Inflammatory macrophage treated with lipopolysaccharide for 4 hours (primary cell): ENCODE data around the gene ASTN2.

Experiments used
- DNase-seq: peaks from one replicate; pipeline ENCODE4 v3.0.0-alpha.2; 2020

The ASTN2 gene, protein sequence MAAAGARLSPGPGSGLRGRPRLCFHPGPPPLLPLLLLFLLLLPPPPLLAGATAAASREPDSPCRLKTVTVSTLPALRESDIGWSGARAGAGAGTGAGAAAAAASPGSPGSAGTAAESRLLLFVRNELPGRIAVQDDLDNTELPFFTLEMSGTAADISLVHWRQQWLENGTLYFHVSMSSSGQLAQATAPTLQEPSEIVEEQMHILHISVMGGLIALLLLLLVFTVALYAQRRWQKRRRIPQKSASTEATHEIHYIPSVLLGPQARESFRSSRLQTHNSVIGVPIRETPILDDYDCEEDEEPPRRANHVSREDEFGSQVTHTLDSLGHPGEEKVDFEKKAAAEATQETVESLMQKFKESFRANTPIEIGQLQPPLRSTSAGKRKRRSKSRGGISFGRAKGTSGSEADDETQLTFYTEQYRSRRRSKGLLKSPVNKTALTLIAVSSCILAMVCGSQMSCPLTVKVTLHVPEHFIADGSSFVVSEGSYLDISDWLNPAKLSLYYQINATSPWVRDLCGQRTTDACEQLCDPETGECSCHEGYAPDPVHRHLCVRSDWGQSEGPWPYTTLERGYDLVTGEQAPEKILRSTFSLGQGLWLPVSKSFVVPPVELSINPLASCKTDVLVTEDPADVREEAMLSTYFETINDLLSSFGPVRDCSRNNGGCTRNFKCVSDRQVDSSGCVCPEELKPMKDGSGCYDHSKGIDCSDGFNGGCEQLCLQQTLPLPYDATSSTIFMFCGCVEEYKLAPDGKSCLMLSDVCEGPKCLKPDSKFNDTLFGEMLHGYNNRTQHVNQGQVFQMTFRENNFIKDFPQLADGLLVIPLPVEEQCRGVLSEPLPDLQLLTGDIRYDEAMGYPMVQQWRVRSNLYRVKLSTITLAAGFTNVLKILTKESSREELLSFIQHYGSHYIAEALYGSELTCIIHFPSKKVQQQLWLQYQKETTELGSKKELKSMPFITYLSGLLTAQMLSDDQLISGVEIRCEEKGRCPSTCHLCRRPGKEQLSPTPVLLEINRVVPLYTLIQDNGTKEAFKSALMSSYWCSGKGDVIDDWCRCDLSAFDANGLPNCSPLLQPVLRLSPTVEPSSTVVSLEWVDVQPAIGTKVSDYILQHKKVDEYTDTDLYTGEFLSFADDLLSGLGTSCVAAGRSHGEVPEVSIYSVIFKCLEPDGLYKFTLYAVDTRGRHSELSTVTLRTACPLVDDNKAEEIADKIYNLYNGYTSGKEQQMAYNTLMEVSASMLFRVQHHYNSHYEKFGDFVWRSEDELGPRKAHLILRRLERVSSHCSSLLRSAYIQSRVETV (N-terminal part only)

DNA sequence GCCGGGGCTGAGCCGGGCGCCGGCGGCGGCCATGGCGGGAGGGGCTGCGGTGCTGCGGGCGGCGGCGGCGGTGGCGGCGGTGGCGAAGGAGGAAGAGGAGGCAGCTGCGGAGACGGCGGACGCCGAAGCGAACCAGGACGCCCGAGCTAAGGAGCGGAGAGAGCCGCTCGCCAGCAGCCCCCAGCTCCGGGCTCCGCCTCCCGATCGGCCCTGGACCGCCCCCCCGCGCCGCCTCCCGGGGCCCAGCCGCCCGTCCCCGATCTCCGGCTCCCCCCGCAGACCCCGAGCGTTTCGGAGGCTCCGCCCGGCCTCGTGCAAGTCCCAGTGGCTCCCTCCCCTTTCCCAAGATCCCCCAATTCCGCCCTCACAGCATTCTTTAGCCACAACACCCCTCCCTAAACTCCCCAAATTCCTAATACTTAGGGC, at the start of gene ASTN2:
ASTN2 (minus strand) TSS at position 152 of the 426 bp plus-strand sequence; CDS start at position 33, 119 bp downstream.
- no peak for DNase-seq

DNA sequence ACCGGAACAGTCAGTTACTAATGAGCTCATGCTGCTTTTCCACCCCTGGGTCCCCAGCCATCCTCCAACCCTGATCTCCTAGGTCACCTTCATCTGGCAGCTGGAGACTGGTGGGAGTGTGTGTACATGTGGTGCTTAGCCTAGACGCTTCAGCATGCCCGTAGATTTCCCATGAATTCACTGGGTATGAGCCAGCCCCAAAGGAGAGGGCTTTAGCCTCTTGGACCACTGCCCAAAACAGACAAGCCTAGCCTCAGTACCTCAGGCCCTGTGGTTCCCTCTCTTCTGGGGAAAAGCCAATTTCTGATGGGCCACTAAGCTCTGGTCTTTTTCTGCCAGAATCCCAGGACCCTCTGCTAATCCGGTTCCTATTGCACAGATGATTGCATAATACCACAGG, 48.0 kb upstream of the ASTN2 start:
- no peak for DNase-seq

GRCh38 chr9:117461386-117461785, 46.5 kb upstream of the ASTN2 start:
- no peak for DNase-seq

- DNase-seq, result no peak
Measured at GRCh38 chr9:117460743-117461142, 45.9 kb upstream of the ASTN2 start.

DNA sequence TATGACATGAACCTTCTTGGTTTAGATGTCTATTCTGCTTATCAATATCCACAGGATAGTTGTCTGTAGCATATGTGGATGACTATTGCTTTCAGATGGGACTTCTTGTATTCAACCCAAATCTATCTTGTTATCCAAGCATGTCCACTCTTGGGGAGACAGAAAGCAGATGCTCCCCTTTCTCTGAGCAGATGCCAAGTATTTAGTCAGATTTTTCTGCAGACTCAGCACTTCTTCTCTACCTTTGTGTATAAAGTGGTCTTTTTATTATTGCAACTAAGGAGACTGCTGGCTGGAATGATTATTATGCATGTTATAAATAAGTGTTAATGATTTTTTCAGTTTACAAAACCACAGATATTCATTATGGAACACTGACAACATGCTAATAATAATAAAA, 45.1 kb upstream of the ASTN2 start:
- DNase-seq, result no peak

DNA sequence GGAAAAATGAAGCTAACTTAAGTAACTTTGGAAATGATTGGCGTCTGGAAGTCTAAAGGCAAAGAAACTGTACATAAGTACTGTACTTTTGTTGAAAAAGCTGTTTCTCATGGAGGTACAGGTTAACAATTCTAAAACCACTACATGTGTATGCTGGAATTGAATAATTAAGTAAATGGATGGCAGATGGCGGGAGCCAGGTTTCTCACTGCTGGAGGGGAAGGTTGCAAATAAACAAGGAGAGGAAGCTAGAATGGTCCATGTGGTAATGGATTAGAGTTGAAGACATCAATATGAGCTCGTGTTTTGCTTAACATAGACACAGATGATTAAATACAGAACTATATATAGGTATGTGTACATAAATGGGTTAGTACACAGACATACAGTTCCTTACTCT, 43.2 kb upstream of the ASTN2 start:
- no peak for DNase-seq

DNA sequence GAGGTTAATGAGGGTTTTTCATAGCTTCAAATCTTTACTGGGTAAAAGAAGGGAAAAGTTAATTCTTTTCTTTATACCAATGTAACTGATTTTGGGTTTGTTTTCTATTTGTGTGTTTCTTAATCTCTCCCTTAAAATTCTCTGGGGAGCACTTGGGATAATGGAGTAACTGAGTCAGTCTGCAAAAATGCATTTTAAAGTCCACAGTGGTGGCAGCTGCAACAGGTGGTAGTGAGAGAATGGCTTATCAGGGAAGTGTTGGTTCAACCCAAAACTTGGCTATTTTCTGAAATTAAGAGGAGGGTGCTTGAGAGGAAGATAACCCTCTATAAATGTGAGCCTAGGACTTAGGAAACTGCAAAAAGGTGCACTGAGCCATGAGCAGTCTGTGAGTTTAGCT, 39.9 kb upstream of the ASTN2 start:
- DNase-seq, result no peak

- DNase-seq, result no peak
Measured at GRCh38 chr9:117453737-117454136, 38.9 kb upstream of the ASTN2 start.

GRCh38 chr9:117451311-117451710, 36.5 kb upstream of the ASTN2 start:
- DNase-seq, result no peak

DNA sequence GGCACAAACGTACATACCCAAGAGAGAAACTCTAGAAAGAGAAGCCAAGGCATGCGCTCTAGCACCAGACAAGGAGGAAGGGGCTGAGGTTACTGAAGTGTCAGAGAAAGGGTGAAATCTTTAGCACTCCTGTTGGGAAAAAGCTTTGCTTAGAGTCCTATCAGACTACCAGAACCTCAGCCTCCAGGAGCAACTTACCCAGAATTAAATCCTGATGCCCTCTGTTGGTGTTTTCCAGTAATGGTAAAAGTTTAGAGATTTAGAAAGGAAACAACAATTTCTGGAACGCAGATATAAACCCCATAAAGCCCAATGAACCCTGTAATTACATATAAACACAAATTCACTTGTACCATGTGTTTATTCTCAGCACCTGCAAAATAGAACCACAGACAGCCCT, 33.2 kb upstream of the ASTN2 start:
- DNase-seq, result no peak

DNA sequence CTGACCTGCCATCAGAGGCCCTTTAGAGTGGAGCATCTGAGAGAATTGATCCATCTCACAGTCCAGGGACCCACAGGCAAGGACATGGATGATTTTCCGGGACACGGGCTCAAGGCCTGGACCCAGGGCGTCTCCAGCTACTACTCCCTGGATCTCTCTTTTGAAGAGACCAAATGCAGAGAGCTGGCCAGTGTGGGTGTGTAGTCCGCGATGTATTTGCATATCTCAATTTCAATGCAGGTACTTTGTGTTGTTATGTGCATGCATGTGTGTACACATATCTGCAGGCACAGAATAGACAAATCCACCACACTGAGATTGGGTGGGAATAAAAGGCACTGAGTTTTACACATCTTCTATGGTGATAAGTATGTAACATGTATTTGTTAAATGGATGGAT, 30.8 kb upstream of the ASTN2 start:
- DNase-seq, result no peak

DNA sequence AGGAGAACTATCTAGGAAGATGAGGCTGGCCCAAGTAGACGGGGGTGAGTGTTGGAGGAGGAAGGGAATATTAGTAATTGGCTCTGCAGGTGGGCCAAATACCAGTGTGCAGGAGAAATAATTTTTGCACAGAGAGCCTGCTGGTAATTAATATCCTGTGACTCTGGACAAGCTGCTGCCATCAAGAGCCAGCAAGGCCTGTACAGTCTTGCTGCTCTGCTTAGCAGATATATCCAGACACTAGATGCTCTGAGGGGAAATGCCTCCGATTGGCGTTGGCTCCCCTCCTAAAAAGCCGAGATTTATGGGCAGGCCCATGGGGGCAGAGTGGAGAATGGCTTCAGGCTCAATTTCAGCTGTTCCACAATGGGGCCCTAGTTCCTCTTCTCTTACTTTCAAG, 29.6 kb upstream of the ASTN2 start:
- DNase-seq, result no peak

GRCh38 chr9:117437283-117437682, 22.4 kb upstream of the ASTN2 start:
- DNase-seq, result no peak

DNA sequence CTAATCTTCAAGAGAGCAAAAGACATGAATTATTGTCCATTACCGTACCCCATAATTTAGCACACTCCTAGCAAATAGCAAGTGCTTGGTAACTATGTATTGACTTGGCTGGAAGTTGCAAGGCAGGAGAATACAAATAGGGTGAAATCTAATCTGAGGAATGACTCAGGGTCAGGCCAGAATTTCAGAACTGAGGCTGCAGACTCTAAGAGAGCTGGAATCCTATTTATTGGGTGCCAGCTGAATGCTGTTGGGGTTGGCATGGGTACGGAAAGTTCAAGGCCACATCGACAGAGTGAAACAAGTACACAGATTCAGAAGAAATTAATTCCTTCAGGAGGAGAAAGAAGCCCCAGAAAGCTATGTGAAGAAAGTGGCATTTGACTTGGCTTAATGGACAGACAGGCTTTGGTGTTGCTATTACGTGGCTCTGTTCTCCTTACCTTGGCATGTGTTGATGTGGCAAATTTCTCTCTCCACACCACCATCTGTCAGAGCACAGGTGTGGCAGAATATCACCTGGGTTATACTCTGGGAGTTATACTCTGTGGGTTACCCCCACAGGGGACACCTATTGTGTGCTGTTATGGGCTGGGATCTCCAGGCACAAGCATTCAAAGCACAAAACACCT, 20.9 kb upstream of the ASTN2 start:
- no peak for DNase-seq

DNA sequence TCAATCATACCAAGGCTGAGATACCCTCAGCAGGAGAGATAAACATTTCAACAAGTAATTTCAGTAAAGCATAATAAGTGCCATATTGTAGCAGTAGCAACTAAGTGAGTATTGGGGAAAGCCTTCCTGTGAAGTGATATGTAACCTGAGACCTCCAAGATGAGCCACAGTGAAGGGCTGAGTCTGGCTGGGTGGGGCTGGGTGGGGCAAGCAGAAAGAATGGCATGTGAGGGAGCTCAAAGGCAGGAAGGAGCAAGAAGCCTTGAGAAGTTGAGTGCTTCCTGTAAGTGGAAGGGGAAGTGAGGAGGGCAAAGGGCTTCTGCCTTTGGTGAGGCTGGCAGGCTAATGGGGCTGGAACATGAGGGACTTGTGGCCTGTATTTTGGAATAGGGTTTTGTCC, 19.7 kb upstream of the ASTN2 start:
- no peak for DNase-seq

GRCh38 chr9:117430813-117431212, 16.0 kb upstream of the ASTN2 start:
- DNase-seq, result no peak

- no peak for DNase-seq
Measured at GRCh38 chr9:117427357-117427913, 12.6 kb upstream of the ASTN2 start.

DNA sequence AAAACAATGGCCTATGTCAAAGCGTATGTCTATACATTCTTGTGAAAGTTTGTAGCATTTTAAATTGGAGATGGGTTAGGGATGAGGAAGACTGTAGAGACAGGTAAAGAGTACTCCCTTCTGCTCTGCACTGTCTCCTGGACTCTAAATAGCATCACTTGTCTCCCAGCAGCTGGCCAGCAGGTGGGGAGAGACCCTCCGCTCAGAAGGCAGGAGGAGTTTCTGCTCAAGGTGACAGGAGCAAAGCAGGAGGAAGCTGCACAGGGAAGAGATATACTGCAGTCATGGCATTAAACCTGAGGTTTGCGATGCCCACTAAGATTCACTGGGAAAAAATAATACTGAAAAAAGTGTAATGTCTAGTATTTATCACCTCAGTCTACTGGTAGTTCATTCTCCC, 10.7 kb upstream of the ASTN2 start:
- no peak for DNase-seq

GRCh38 chr9:117424291-117424690, 9.4 kb upstream of the ASTN2 start:
- no peak for DNase-seq

DNA sequence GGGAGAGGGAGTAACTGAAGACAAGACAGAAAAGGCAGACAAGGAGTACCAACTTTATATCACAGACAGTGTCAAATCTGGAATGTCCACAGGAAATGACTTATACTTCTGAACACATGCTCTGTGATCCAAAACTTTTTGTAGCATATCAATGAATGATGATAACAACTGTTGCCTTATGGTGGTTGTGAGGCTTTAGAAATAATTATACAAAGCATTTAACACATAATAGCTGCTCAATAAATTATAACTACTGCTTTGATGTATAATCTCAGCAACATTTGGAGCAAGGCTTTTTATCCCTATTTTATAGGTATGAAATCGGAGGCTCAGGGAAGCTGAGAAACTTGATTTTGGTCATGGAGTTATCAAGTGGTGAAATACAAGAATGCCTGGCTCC, 3.3 kb upstream of the ASTN2 start:
- DNase-seq, result no peak

DNA sequence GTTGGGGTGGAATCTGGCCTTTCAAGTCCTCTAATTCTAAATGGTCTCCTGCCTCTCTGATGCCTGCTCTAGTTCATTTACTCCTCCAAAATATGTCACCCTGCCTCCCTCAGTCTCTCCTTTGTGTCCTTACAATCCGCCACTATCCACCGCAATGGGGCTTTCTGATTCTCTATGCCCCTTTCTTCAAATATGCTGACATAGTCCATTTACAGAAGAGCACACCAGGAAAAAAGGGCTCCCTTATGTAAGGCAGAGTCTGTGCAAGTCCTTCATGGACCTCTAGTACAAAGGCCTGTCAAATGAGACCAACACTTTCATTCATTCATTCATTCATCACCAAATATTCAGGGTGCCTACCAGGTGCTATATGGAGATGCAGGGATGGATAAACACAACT, 2.0 kb upstream of the ASTN2 start:
- DNase-seq, result no peak

DNA sequence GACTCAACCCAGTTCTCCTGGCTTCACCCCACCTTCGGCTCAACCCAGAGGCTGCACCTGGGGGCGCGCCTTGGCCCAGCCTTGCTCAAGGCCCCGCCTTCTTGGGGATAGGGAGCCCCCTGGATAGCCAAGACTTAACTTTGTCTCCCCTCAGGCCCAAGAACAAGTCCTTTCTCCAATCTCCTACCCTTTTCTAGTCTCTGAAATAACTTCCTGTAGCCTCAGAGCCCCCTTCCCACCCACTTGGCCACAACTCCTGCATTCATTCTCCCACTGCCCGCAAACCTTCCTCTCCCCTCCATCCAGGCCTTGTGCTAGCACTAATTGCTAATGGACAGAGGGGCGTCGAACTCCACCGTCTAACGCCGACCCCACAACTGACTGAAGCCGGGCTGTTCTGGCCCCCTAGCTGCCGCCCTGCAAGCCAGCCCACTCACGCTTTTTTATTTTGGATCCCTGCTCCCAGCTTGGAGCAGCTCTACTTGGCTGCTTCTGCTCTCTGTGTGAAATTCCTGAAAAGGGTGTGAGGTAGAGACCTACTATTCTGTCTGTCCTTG, 579 bp upstream of the ASTN2 start:
- DNase-seq, result no peak
